Small intestine (tissue), 7 donors: ENCODE measurements around the gene SNPH. TPM values are rescaled to one million over a fixed set of nuclear protein-coding genes. Genes with fewer than 3 reads are reported as not detected.

ENCODE experiments used
- DNase-seq, 2 donors: peaks; one replicate each; pipeline versions ENCODE4 v3.0.0 to v3.0.0-alpha.2; 2013
- FAIRE-seq: peaks from 2 replicates; lab custom pipeline; 2012; peaks lifted over from hg19 to GRCh38; lab: Jason Lieb, UNC
- H3K27ac ChIP-seq, 3 donors: one replicate each; pipeline ENCODE4 v1.5.1; 2013; ENCODE audit warnings: low read length in 2 of 3, mild to moderate bottlenecking in 2 of 3, control low read depth in 1 of 3, inconsistent platforms in 1 of 3, low read depth in 1 of 3, moderate library complexity in 1 of 3
- H3K27me3 ChIP-seq, 3 donors: one replicate each; pipeline ENCODE4 v1.6.1; 2013; ENCODE audit warnings: low read length in 3 of 3, inconsistent platforms in 1 of 3; ENCODE audit not compliant: control insufficient read depth in 3 of 3, insufficient read depth in 3 of 3
- H3K36me3 ChIP-seq, 3 donors: one replicate each; pipeline ENCODE4 v1.6.1; 2013; ENCODE audit warnings: low read length in 3 of 3, inconsistent platforms in 1 of 3, low read depth in 1 of 3, mild to moderate bottlenecking in 1 of 3, moderate library complexity in 1 of 3; ENCODE audit not compliant: control insufficient read depth in 3 of 3, insufficient read depth in 2 of 3
- H3K4me1 ChIP-seq, 3 donors: one replicate each; pipeline ENCODE4 v1.6.1; 2013; ENCODE audit warnings: low read length in 2 of 3, inconsistent platforms in 1 of 3, low read depth in 1 of 3, mild to moderate bottlenecking in 1 of 3, moderate library complexity in 1 of 3; ENCODE audit not compliant: control insufficient read depth in 3 of 3, insufficient read depth in 2 of 3
- H3K4me3 ChIP-seq, 3 donors: one replicate each; pipeline ENCODE4 v1.5.1; 2013; ENCODE audit warnings: low read length in 3 of 3, control low read depth in 1 of 3, inconsistent platforms in 1 of 3, low read depth in 1 of 3, mild to moderate bottlenecking in 1 of 3, moderate library complexity in 1 of 3
- H3K9me3 ChIP-seq, 2 donors: one replicate each; pipeline ENCODE4 v1.6.1; 2013; ENCODE audit warnings: low read depth in 1 of 2, low read length in 1 of 2; ENCODE audit not compliant: control insufficient read depth in 2 of 2, insufficient read depth in 1 of 2
- WGBS, 3 donors: extraction: QIAGEN DNeasy Blood & Tissue Kit; methylation state at CpG; one replicate each; pipeline ENCODE4 v1.1.7; 2013; 5-methylcytosine and 5-hydroxymethylcytosine counted together
- polyA plus RNA-seq, 4 donors: library from polyadenylated mRNA; stranded (reverse) in 3 of 4; unstranded in 1 of 4; fragments of 200-250 nt in 3 of 4; fragments of 120-200 nt in 1 of 4; gene quantifications; one replicate each; pipeline versions ENCODE4 v1.2.1 to v1.2.3, GENCODE V29; 2013
- donor health status: healthy with polysubstance abuse.
- donor health status: control.
- donor health status: control.
- donor health status: Bipolar disorder and iron deficiency.
- donor health status: healthy.

The SNPH gene
- polyA plus RNA-seq, 4 donors, result 0.45 to 3.2 (median 0.73) TPM

GRCh38 chr20:1304710-1305515 lies 38.8 kb downstream of the SNPH start:
- FAIRE-seq, result no peak
- no peaks in the 10 kb centered on the region for H3K27me3 ChIP-seq
- H3K27ac ChIP-seq, result no peak overlapping the region
- no peaks in the 10 kb centered on the region for H3K9me3 ChIP-seq
- peaks cover 0 to 4% (median 0%) of the 10 kb centered on the region in 3 donors for H3K4me1 ChIP-seq
- H3K4me3 ChIP-seq, result no peak overlapping the region
- WGBS, 3 donors, result 88 to 92% (median 92%) methylated on average over 30 to 31 of the region's 31 CpGs
- H3K36me3 ChIP-seq, result peaks cover 0 to 26% (median 4%) of the 10 kb centered on the region in 3 donors
- no peak for DNase-seq

- Histone ChIP-seq H3K4me1 (peaks cover 0 to 2% (median 0%) of the 10 kb centered on the region in 3 donors), H3K27ac (no peak overlapping the region), H3K4me3 (no peak overlapping the region), H3K27me3 (no peaks in the 10 kb centered on the region), H3K36me3 (peaks cover 0 to 34% (median 8%) of the 10 kb centered on the region in 3 donors), H3K9me3 (no peaks in the 10 kb centered on the region)
- FAIRE-seq (no peak), DNase-seq (no peak)
- 86 to 93% (median 92%) methylated on average over 22 to 24 of the region's 24 CpGs for WGBS, 3 donors
These were observed 39.6 kb downstream of the SNPH start for GRCh38 chr20:1305712-1306111.

GRCh38 chr20:1306316-1307135 lies 40.4 kb downstream of the SNPH start:
- FAIRE-seq, result no peak

GRCh38 chr20:1307171-1307570 lies 41.1 kb downstream of the SNPH start:
- no peak for FAIRE-seq

More at GRCh38 chr20:1306316-1307135, 40.4 kb downstream of the SNPH start:
- Histone ChIP-seq H3K27ac (no peak overlapping the region), H3K4me3 (no peak overlapping the region), H3K27me3 (no peaks in the 10 kb centered on the region), H3K36me3 (peaks cover 0 to 41% (median 11%) of the 10 kb centered on the region in 3 donors), H3K9me3 (no peaks in the 10 kb centered on the region), H3K4me1 (no peaks in the 10 kb centered on the region)
- no peak for DNase-seq
- WGBS, 3 donors, result 82 to 88% (median 85%) methylated on average over 14 of the region's 14 CpGs

GRCh38 chr20:1307571-1307971 lies 41.5 kb downstream of the SNPH start:
- WGBS, 3 donors, result 88 to 90% (median 89%) methylated on average over 13 of the region's 13 CpGs
- Histone ChIP-seq H3K27me3 (no peaks in the 10 kb centered on the region), H3K4me3 (no peak overlapping the region), H3K27ac (no peak overlapping the region), H3K9me3 (no peaks in the 10 kb centered on the region), H3K4me1 (no peaks in the 10 kb centered on the region), H3K36me3 (peaks cover 0 to 49% (median 11%) of the 10 kb centered on the region in 3 donors)
- FAIRE-seq (no peak), DNase-seq (no peak)

More at GRCh38 chr20:1307171-1307570, 41.1 kb downstream of the SNPH start:
- WGBS, 3 donors, result 82 to 90% (median 89%) methylated on average over 10 of the region's 10 CpGs
- Histone ChIP-seq H3K4me3 (no peak overlapping the region), H3K9me3 (no peaks in the 10 kb centered on the region), H3K36me3 (peaks cover 0 to 45% (median 11%) of the 10 kb centered on the region in 3 donors), H3K27me3 (no peaks in the 10 kb centered on the region), H3K27ac (no peak overlapping the region), H3K4me1 (no peaks in the 10 kb centered on the region)
- DNase-seq, result no peak

GRCh38 chr20:1308067-1308701 lies 42.1 kb downstream of the SNPH start:
- FAIRE-seq, result no peak
- 78 to 86% (median 86%) methylated on average over 13 of the region's 13 CpGs for WGBS, 3 donors
- Histone ChIP-seq H3K4me1 (peaks cover 0 to 1% (median 0%) of the 10 kb centered on the region in 3 donors), H3K9me3 (no peaks in the 10 kb centered on the region), H3K27ac (no peak overlapping the region), H3K27me3 (no peaks in the 10 kb centered on the region), H3K36me3 (peaks cover 0 to 55% (median 15%) of the 10 kb centered on the region in 3 donors), H3K4me3 (no peak overlapping the region)
- no peak for DNase-seq

GRCh38 chr20:1308702-1309095 lies 42.6 kb downstream of the SNPH start:
- H3K27ac ChIP-seq, result no peak overlapping the region
- 90 to 96% (median 90%) methylated on average over 9 of the region's 9 CpGs for WGBS, 3 donors
- no peak for FAIRE-seq
- peaks cover 0 to 58% (median 15%) of the 10 kb centered on the region in 3 donors for H3K36me3 ChIP-seq
- H3K27me3 ChIP-seq, result no peaks in the 10 kb centered on the region
- no peak overlapping the region for H3K4me3 ChIP-seq
- peaks cover 0 to 5% (median 0%) of the 10 kb centered on the region in 3 donors for H3K4me1 ChIP-seq
- H3K9me3 ChIP-seq, result no peaks in the 10 kb centered on the region
- DNase-seq, result no peak

- Histone ChIP-seq H3K36me3 (peaks cover 0 to 58% (median 15%) of the 10 kb centered on the region in 3 donors), H3K27me3 (no peaks in the 10 kb centered on the region), H3K9me3 (no peaks in the 10 kb centered on the region), H3K4me1 (peaks cover 0 to 6% (median 0%) of the 10 kb centered on the region in 3 donors), H3K27ac (no peak overlapping the region), H3K4me3 (no peak overlapping the region)
- no peak for FAIRE-seq
- 86 to 93% (median 88%) methylated on average over 12 of the region's 12 CpGs for WGBS, 3 donors
- DNase-seq, result no peak
These were observed 43.3 kb downstream of the SNPH start for GRCh38 chr20:1309439-1309847.
